WTC11 (cell line): ENCODE data around the gene UBR4.

ENCODE experiments used
- GABPB1 ChIP-seq: sonication (generic); formaldehyde crosslinking; IDR thresholded peaks from 2 replicates; pipeline ENCODE4 v1.8.1; 2023; ENCODE audit warnings: mild to moderate bottlenecking, missing genetic modification reagents
- JUN ChIP-seq: sonication (generic); formaldehyde crosslinking; IDR thresholded peaks from 2 replicates; pipeline ENCODE4 v1.8.0; 2023; ENCODE audit warnings: mild to moderate bottlenecking, missing genetic modification reagents
- NR1H2 ChIP-seq: sonication (generic); formaldehyde crosslinking; IDR thresholded peaks from 2 replicates; pipeline ENCODE4 v1.9.0; 2021; ENCODE audit warnings: mild to moderate bottlenecking, moderate library complexity, missing genetic modification reagents
- RELA ChIP-seq: sonication (generic); formaldehyde crosslinking; IDR thresholded peaks from 2 replicates; pipeline ENCODE4 v1.8.1; 2022; ENCODE audit warnings: missing genetic modification reagents, mild to moderate bottlenecking, borderline replicate concordance
- SP1 ChIP-seq: sonication (generic); formaldehyde crosslinking; conservative IDR thresholded peaks from 2 replicates; pipeline ENCODE4 v1.8.1; 2022; ENCODE audit warnings: missing genetic modification reagents
- TEAD4 ChIP-seq: sonication (generic); formaldehyde crosslinking; IDR thresholded peaks from 2 replicates; pipeline ENCODE4 v1.8.0; 2022; ENCODE audit warnings: mild to moderate bottlenecking, missing genetic modification reagents
- ZNF416 ChIP-seq: fragments of 250-450 bp; sonication (Bioruptor Pico); IDR thresholded peaks from 2 replicates; pipeline ENCODE4 v1.9.0; 2021; ENCODE audit warnings: mild to moderate bottlenecking, inconsistent platforms
- TF ChIP-seq, protein P1 (sequence below): sonication (generic); formaldehyde crosslinking; IDR thresholded peaks from 2 replicates; pipeline ENCODE4 v1.8.0; 2022; ENCODE audit warnings: missing genetic modification reagents
- TF ChIP-seq, protein P2 (sequence below): fragments of 200-600 bp; IDR thresholded peaks from 2 replicates; pipeline ENCODE4 v1.8.0; 2022; ENCODE audit warnings: antibody characterized with exemption
- TF ChIP-seq, protein P3 (sequence below): sonication (generic); formaldehyde crosslinking; IDR thresholded peaks from 2 replicates; pipeline ENCODE4 v1.8.0; 2022; ENCODE audit warnings: mild to moderate bottlenecking, missing genetic modification reagents
- TF ChIP-seq, protein P4 (sequence below): sonication (generic); formaldehyde crosslinking; IDR thresholded peaks from 2 replicates; pipeline ENCODE4 v1.8.1; 2023; ENCODE audit warnings: mild to moderate bottlenecking, missing genetic modification reagents, borderline replicate concordance
- TF ChIP-seq, protein P5 (sequence below): sonication (generic); formaldehyde crosslinking; IDR thresholded peaks from 2 replicates; pipeline ENCODE4 v1.8.1; 2023; ENCODE audit warnings: mild to moderate bottlenecking, moderate library complexity, missing genetic modification reagents
- TF ChIP-seq, protein P6 (sequence below): sonication (generic); formaldehyde crosslinking; IDR thresholded peaks from 2 replicates; pipeline ENCODE4 v1.8.0; 2022; ENCODE audit warnings: mild to moderate bottlenecking, missing genetic modification reagents
- TF ChIP-seq, protein P7 (sequence below): sonication (generic); formaldehyde crosslinking; IDR thresholded peaks from 2 replicates; pipeline ENCODE4 v1.8.1; 2023; ENCODE audit warnings: mild to moderate bottlenecking, missing genetic modification reagents

DNA sequence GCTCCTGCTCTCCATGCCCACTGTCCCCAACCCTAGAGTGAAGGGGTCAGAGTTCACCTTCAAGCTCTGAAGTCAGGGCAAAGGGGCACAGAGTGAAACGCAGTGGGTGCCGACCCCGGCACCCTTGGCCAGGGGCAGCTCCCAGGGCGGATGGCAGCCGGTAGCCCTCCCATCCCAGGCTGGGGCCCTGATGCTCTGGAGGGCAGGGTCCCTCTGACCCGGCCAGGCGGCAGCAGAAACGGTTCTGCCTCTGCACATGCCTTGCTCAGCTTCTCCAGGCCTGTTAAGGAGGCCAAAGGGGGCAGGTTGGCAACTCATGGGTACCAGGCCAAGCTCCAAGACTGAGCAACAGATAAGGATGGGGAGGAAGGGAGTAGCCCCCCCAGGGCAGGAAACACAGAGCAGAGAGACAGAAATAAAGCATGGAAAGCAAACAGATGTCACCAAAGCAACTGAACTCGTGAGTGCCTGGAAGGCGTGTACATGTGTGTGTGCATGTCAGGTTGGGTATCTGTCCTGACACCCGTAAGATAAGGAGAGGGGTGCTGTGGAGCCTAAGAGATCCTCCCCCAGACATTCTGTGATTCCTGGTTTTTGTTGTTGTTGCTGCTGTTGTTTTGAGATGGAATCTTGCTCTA, 141.3 kb downstream of the UBR4 start:
- TF ChIP-seq, protein P1, sequence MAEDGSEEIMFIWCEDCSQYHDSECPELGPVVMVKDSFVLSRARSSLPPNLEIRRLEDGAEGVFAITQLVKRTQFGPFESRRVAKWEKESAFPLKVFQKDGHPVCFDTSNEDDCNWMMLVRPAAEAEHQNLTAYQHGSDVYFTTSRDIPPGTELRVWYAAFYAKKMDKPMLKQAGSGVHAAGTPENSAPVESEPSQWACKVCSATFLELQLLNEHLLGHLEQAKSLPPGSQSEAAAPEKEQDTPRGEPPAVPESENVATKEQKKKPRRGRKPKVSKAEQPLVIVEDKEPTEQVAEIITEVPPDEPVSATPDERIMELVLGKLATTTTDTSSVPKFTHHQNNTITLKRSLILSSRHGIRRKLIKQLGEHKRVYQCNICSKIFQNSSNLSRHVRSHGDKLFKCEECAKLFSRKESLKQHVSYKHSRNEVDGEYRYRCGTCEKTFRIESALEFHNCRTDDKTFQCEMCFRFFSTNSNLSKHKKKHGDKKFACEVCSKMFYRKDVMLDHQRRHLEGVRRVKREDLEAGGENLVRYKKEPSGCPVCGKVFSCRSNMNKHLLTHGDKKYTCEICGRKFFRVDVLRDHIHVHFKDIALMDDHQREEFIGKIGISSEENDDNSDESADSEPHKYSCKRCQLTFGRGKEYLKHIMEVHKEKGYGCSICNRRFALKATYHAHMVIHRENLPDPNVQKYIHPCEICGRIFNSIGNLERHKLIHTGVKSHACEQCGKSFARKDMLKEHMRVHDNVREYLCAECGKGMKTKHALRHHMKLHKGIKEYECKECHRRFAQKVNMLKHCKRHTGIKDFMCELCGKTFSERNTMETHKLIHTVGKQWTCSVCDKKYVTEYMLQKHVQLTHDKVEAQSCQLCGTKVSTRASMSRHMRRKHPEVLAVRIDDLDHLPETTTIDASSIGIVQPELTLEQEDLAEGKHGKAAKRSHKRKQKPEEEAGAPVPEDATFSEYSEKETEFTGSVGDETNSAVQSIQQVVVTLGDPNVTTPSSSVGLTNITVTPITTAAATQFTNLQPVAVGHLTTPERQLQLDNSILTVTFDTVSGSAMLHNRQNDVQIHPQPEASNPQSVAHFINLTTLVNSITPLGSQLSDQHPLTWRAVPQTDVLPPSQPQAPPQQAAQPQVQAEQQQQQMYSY (CRISPR knock-in tag) = no peak
- TF ChIP-seq RELA (CRISPR knock-in tag) (no peak), GABPB1 (no peak), SP1 (CRISPR knock-in tag) (no peak), ZNF416 (CRISPR knock-in tag) (no peak), TEAD4 (CRISPR knock-in tag) (no peak), JUN (CRISPR knock-in tag) (no peak), NR1H2 (CRISPR knock-in tag) (no peak)
- TF ChIP-seq, protein P2, sequence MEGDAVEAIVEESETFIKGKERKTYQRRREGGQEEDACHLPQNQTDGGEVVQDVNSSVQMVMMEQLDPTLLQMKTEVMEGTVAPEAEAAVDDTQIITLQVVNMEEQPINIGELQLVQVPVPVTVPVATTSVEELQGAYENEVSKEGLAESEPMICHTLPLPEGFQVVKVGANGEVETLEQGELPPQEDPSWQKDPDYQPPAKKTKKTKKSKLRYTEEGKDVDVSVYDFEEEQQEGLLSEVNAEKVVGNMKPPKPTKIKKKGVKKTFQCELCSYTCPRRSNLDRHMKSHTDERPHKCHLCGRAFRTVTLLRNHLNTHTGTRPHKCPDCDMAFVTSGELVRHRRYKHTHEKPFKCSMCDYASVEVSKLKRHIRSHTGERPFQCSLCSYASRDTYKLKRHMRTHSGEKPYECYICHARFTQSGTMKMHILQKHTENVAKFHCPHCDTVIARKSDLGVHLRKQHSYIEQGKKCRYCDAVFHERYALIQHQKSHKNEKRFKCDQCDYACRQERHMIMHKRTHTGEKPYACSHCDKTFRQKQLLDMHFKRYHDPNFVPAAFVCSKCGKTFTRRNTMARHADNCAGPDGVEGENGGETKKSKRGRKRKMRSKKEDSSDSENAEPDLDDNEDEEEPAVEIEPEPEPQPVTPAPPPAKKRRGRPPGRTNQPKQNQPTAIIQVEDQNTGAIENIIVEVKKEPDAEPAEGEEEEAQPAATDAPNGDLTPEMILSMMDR = no peak
- TF ChIP-seq, protein P3, sequence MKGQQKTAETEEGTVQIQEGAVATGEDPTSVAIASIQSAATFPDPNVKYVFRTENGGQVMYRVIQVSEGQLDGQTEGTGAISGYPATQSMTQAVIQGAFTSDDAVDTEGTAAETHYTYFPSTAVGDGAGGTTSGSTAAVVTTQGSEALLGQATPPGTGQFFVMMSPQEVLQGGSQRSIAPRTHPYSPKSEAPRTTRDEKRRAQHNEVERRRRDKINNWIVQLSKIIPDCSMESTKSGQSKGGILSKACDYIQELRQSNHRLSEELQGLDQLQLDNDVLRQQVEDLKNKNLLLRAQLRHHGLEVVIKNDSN (CRISPR knock-in tag) = no peak
- TF ChIP-seq, protein P4, sequence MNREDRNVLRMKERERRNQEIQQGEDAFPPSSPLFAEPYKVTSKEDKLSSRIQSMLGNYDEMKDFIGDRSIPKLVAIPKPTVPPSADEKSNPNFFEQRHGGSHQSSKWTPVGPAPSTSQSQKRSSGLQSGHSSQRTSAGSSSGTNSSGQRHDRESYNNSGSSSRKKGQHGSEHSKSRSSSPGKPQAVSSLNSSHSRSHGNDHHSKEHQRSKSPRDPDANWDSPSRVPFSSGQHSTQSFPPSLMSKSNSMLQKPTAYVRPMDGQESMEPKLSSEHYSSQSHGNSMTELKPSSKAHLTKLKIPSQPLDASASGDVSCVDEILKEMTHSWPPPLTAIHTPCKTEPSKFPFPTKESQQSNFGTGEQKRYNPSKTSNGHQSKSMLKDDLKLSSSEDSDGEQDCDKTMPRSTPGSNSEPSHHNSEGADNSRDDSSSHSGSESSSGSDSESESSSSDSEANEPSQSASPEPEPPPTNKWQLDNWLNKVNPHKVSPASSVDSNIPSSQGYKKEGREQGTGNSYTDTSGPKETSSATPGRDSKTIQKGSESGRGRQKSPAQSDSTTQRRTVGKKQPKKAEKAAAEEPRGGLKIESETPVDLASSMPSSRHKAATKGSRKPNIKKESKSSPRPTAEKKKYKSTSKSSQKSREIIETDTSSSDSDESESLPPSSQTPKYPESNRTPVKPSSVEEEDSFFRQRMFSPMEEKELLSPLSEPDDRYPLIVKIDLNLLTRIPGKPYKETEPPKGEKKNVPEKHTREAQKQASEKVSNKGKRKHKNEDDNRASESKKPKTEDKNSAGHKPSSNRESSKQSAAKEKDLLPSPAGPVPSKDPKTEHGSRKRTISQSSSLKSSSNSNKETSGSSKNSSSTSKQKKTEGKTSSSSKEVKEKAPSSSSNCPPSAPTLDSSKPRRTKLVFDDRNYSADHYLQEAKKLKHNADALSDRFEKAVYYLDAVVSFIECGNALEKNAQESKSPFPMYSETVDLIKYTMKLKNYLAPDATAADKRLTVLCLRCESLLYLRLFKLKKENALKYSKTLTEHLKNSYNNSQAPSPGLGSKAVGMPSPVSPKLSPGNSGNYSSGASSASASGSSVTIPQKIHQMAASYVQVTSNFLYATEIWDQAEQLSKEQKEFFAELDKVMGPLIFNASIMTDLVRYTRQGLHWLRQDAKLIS (CRISPR knock-in tag) = no peak
- TF ChIP-seq, protein P5, sequence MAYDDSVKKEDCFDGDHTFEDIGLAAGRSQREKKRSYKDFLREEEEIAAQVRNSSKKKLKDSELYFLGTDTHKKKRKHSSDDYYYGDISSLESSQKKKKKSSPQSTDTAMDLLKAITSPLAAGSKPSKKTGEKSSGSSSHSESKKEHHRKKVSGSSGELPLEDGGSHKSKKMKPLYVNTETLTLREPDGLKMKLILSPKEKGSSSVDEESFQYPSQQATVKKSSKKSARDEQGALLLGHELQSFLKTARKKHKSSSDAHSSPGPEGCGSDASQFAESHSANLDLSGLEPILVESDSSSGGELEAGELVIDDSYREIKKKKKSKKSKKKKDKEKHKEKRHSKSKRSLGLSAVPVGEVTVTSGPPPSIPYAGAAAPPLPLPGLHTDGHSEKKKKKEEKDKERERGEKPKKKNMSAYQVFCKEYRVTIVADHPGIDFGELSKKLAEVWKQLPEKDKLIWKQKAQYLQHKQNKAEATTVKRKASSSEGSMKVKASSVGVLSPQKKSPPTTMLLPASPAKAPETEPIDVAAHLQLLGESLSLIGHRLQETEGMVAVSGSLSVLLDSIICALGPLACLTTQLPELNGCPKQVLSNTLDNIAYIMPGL (CRISPR knock-in tag) = no peak
- TF ChIP-seq, protein P6, sequence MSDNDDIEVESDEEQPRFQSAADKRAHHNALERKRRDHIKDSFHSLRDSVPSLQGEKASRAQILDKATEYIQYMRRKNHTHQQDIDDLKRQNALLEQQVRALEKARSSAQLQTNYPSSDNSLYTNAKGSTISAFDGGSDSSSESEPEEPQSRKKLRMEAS (CRISPR knock-in tag) = no peak
- TF ChIP-seq, protein P7, sequence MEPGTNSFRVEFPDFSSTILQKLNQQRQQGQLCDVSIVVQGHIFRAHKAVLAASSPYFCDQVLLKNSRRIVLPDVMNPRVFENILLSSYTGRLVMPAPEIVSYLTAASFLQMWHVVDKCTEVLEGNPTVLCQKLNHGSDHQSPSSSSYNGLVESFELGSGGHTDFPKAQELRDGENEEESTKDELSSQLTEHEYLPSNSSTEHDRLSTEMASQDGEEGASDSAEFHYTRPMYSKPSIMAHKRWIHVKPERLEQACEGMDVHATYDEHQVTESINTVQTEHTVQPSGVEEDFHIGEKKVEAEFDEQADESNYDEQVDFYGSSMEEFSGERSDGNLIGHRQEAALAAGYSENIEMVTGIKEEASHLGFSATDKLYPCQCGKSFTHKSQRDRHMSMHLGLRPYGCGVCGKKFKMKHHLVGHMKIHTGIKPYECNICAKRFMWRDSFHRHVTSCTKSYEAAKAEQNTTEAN (CRISPR knock-in tag) = no peak
